Parathyroid adenoma (tissue), 2 donors: Measurements from ENCODE around the gene PER2.

Experiments
- H2AFZ ChIP-seq: fragments of 300-600 bp; sonication (generic); one replicate; pipeline ENCODE4 v1.7.0; 2017; ENCODE audit warnings: antibody characterized with exemption, mild to moderate bottlenecking
- H3K27ac ChIP-seq: fragments of 300-600 bp; sonication (generic); one replicate; pipeline ENCODE4 v1.7.0; 2017
- H3K27me3 ChIP-seq: fragments of 300-600 bp; sonication (generic); one replicate; pipeline ENCODE4 v1.7.0; 2017; ENCODE audit warnings: low read length; ENCODE audit not compliant: control insufficient read depth, insufficient read depth
- H3K36me3 ChIP-seq: fragments of 300-600 bp; sonication (generic); one replicate; pipeline ENCODE4 v1.7.0; 2017; ENCODE audit warnings: low read length; ENCODE audit not compliant: control insufficient read depth, insufficient read depth
- H3K4me1 ChIP-seq: fragments of 300-600 bp; sonication (generic); one replicate; pipeline ENCODE4 v1.7.0; 2017; ENCODE audit warnings: control low read depth
- H3K4me2 ChIP-seq: fragments of 300-600 bp; sonication (generic); one replicate; pipeline ENCODE4 v1.7.0; 2017; ENCODE audit warnings: low read length
- H3K4me3 ChIP-seq: fragments of 300-600 bp; sonication (generic); one replicate; pipeline ENCODE4 v1.7.0; 2017; ENCODE audit warnings: low read depth, low read length
- H3K79me2 ChIP-seq: fragments of 300-600 bp; sonication (generic); one replicate; pipeline ENCODE4 v1.7.0; 2017; ENCODE audit warnings: control low read depth
- H3K9ac ChIP-seq: fragments of 300-600 bp; sonication (generic); one replicate; pipeline ENCODE4 v1.7.0; 2017; ENCODE audit warnings: mild to moderate bottlenecking
- H3K9me3 ChIP-seq: fragments of 300-600 bp; sonication (generic); one replicate; pipeline ENCODE4 v1.7.0; 2017; ENCODE audit warnings: low read length; ENCODE audit not compliant: control insufficient read depth
- TF ChIP-seq, protein P1 (sequence below): fragments of 300-600 bp; sonication (generic); IDR thresholded peaks from one replicate; pipeline ENCODE4 v1.7.0; 2017; ENCODE audit warnings: antibody characterized with exemption, mild to moderate bottlenecking
- donor health status: primary hyperparathyroidism.

The PER2 gene

DNA sequence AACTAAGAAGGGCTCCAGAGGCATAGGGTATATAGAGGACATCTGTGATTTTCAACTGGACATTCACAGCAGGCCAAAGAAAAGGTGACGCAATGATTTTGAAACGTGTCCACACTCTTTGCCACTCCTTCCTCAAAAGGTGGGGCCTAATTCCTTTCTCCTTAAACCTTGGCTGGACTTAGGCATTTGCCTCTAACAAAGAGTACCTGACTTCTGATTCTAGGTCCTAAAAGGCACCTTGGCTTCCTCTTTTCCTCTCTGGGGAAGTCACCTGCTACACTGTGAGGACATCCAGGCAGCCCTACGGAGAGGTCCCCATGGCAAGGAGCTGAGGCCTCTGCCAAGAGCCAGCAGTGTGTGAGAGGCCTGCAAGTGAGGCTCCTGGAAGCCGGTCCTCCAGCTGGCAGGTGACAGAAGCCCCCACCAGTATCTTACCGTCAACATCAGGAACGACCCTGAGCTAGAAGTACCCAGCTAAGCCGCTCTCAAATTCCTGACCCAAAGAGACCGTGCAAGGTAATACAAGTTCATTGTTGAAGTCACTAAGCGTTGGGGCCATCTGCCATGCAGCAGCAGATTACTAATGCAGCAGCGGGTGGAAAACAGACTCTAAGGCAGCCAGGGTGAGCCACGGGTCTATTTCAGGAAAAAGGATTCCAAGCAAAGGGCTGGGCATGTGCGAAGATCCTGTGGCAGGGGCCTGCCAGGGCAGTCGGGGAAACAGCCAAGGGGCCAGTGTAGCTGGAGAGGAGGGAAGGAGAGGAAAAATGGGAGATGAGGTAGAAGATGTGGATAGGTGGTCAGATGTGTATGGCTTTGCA lies 41.2 kb downstream of the PER2 start:
- no peaks in the 10 kb centered on the region for H3K4me1 ChIP-seq
- H3K4me2 ChIP-seq: no peak overlapping the region
- no peaks in the 10 kb centered on the region for H3K36me3 ChIP-seq
- TF ChIP-seq, protein P1, sequence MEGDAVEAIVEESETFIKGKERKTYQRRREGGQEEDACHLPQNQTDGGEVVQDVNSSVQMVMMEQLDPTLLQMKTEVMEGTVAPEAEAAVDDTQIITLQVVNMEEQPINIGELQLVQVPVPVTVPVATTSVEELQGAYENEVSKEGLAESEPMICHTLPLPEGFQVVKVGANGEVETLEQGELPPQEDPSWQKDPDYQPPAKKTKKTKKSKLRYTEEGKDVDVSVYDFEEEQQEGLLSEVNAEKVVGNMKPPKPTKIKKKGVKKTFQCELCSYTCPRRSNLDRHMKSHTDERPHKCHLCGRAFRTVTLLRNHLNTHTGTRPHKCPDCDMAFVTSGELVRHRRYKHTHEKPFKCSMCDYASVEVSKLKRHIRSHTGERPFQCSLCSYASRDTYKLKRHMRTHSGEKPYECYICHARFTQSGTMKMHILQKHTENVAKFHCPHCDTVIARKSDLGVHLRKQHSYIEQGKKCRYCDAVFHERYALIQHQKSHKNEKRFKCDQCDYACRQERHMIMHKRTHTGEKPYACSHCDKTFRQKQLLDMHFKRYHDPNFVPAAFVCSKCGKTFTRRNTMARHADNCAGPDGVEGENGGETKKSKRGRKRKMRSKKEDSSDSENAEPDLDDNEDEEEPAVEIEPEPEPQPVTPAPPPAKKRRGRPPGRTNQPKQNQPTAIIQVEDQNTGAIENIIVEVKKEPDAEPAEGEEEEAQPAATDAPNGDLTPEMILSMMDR: no peak
- H3K9me3 ChIP-seq: no peaks in the 10 kb centered on the region
- no peaks in the 10 kb centered on the region for H3K27me3 ChIP-seq
- H3K79me2 ChIP-seq: no peaks in the 10 kb centered on the region
- no peak overlapping the region for H3K9ac ChIP-seq
- H3K4me3 ChIP-seq: no peak overlapping the region
- no peak overlapping the region for H3K27ac ChIP-seq
- H2AFZ ChIP-seq: no peak overlapping the region

DNA sequence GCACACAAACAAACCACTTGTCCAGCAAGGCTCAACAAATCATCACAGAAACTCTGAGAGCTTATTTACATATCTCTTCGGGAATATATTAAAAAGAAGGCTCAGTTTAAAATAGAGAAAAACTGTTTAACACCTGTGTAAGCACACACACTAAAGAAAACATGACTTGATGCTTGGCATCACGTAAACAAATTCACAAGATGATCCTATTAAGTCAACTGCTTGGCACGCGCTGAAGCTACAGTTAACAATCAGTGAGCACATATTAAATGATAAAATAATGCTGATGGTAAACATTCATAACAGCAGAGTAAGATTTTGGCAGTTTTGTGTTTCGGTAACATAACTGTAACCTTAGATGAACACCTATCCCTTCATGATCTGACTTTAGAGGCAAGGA lies 44.3 kb downstream of the PER2 start:
- H3K4me1 ChIP-seq: no peaks in the 10 kb centered on the region
- no peak overlapping the region for H3K4me2 ChIP-seq
- H3K9ac ChIP-seq: no peak overlapping the region
- H3K9me3 ChIP-seq: no peaks in the 10 kb centered on the region
- no peak overlapping the region for H3K4me3 ChIP-seq
- H3K79me2 ChIP-seq: no peaks in the 10 kb centered on the region
- H2AFZ ChIP-seq: no peak overlapping the region
- no peaks in the 10 kb centered on the region for H3K36me3 ChIP-seq
- TF ChIP-seq, protein P1: no peak
- no peak overlapping the region for H3K27ac ChIP-seq
- no peaks in the 10 kb centered on the region for H3K27me3 ChIP-seq

DNA sequence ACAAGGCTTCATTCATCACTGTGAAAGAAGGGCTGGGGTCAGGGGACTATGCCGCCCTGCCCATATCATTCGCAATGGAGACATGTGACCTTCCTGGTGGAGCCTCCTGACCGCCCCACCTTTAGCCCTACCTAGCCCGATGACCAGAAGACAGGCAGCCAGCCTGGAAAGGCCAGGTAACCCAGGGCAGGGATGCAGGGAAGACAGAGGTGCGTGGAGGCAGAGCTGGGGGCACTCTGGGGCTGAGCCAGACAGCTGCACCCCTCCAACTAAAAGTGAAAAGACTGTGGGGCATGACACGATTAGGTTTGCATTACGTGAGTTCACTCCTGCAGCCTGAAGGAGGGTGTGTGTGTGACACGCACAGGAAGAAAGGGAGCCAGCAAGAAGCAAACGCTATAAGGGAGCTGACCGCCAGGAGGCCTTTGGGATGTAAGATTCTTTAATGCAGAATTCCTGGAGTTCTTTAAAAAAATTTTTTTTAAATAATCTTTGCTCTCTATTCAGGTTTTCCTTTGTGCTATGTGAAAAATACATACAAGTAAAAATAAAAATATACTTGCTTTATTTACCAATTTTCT lies 44.8 kb downstream of the PER2 start:
- Histone ChIP-seq H3K9ac (no peak overlapping the region), H3K4me1 (no peaks in the 10 kb centered on the region), H3K4me3 (no peak overlapping the region), H3K27ac (no peak overlapping the region), H3K9me3 (no peaks in the 10 kb centered on the region), H3K79me2 (no peaks in the 10 kb centered on the region), H2AFZ (no peak overlapping the region), H3K27me3 (no peaks in the 10 kb centered on the region), H3K36me3 (no peaks in the 10 kb centered on the region), H3K4me2 (no peak overlapping the region)
- TF ChIP-seq, protein P1: no peak

DNA sequence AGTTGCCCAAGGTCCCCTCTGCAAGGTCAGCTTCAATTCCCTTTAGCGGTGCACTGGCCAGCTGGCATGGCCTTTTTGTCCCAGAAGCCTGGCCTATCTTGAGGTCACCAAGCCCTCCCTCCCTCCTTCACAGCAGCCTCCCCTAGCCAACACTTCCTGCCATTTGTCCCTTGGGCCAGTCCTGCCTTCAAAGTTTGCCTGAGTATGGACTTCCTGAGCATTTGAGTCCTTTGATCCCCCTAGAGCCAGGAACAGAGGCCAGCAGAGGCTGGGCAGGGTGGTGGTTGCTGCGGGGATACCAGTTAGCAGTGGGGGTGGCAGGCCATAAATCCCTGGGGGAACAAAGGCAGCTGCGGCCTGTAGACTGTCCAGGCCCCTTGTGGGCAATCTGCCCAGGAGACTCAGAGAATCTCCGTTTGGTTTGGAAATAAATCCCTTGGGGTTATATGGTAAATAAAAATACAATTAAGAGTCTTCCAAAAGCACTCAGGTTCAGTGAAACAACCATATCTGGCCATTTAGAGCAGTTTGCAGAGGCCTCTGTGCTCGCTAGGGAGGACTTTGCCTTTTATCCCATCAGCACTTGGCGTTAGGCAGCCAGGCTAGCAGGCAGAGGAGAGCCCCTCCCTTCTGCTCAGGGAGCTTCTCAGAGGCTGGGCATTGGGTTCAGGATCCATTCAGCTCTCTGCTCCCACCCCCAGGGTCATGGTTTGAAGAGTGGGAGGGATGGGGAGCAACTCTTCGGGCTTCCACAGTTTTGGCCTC lies 45.5 kb downstream of the PER2 start:
- Histone ChIP-seq H3K4me1 (no peaks in the 10 kb centered on the region), H3K9ac (no peak overlapping the region), H3K4me2 (no peak overlapping the region), H3K36me3 (no peaks in the 10 kb centered on the region), H2AFZ (no peak overlapping the region), H3K4me3 (no peak overlapping the region), H3K27ac (no peak overlapping the region), H3K79me2 (no peaks in the 10 kb centered on the region), H3K9me3 (no peaks in the 10 kb centered on the region), H3K27me3 (no peaks in the 10 kb centered on the region)
- TF ChIP-seq, protein P1: no peak
